WTC11 (cell line): ENCODE measurements around the gene LCN15. TPM values are rescaled to one million over a fixed set of nuclear protein-coding genes. Genes with fewer than 3 reads are reported as not detected.
A peak's percentile ranks its signal among the peaks of the same experiment; 100 is the strongest.

Experiments
- ATF1 ChIP-seq: sonication (generic); formaldehyde crosslinking; IDR thresholded peaks from 2 replicates; pipeline ENCODE4 v1.8.1; 2023; ENCODE audit warnings: mild to moderate bottlenecking, moderate library complexity, missing genetic modification reagents
- ATF2 ChIP-seq: sonication (generic); formaldehyde crosslinking; IDR thresholded peaks from 2 replicates; pipeline ENCODE4 v1.8.1; 2022; ENCODE audit warnings: low read depth, missing genetic modification reagents, borderline replicate concordance
- CBFB ChIP-seq: sonication (generic); formaldehyde crosslinking; IDR thresholded peaks from 2 replicates; pipeline ENCODE4 v1.8.1; 2022; ENCODE audit warnings: mild to moderate bottlenecking, low read depth, missing genetic modification reagents
- E2F4 ChIP-seq: sonication (generic); formaldehyde crosslinking; IDR thresholded peaks from 2 replicates; pipeline ENCODE4 v1.8.1; 2022; ENCODE audit warnings: low read depth, mild to moderate bottlenecking, moderate library complexity, missing genetic modification reagents, borderline replicate concordance
- E2F5 ChIP-seq: sonication (generic); formaldehyde crosslinking; IDR thresholded peaks from 2 replicates; pipeline ENCODE4 v1.8.1; 2022; ENCODE audit warnings: mild to moderate bottlenecking, moderate library complexity, missing genetic modification reagents
- ETV6 ChIP-seq: sonication (generic); formaldehyde crosslinking; IDR thresholded peaks from 2 replicates; pipeline ENCODE4 v1.8.1; 2022; ENCODE audit warnings: mild to moderate bottlenecking, missing genetic modification reagents
- FOXJ3 ChIP-seq: sonication (generic); formaldehyde crosslinking; IDR thresholded peaks from 2 replicates; pipeline ENCODE4 v1.9.0; 2021; ENCODE audit warnings: missing genetic modification reagents, mild to moderate bottlenecking, borderline replicate concordance
- FOXP1 ChIP-seq: sonication (generic); formaldehyde crosslinking; IDR thresholded peaks from 2 replicates; pipeline ENCODE4 v1.8.0; 2022; ENCODE audit warnings: missing genetic modification reagents, mild to moderate bottlenecking, moderate library complexity, borderline replicate concordance
- FOXP4 ChIP-seq: sonication (generic); formaldehyde crosslinking; IDR thresholded peaks from 2 replicates; pipeline ENCODE4 v1.8.0; 2022; ENCODE audit warnings: mild to moderate bottlenecking, missing genetic modification reagents
- GABPB1 ChIP-seq: sonication (generic); formaldehyde crosslinking; IDR thresholded peaks from 2 replicates; pipeline ENCODE4 v1.8.1; 2023; ENCODE audit warnings: mild to moderate bottlenecking, missing genetic modification reagents
- HMGXB4 ChIP-seq: sonication (generic); formaldehyde crosslinking; IDR thresholded peaks from 2 replicates; pipeline ENCODE4 v1.8.1; 2023; ENCODE audit warnings: mild to moderate bottlenecking, moderate library complexity, missing genetic modification reagents
- JUN ChIP-seq: sonication (generic); formaldehyde crosslinking; IDR thresholded peaks from 2 replicates; pipeline ENCODE4 v1.8.0; 2023; ENCODE audit warnings: mild to moderate bottlenecking, missing genetic modification reagents
- MAX ChIP-seq: sonication (generic); formaldehyde crosslinking; IDR thresholded peaks from 2 replicates; pipeline ENCODE4 v1.8.0; 2022; ENCODE audit warnings: mild to moderate bottlenecking, missing genetic modification reagents
- NR3C1 ChIP-seq: sonication (generic); formaldehyde crosslinking; conservative IDR thresholded peaks from 2 replicates; pipeline ENCODE4 v1.8.1; 2023; ENCODE audit warnings: low read depth, mild to moderate bottlenecking, missing genetic modification reagents
- RORB ChIP-seq: fragments of 250-450 bp; sonication (Bioruptor Pico); IDR thresholded peaks from 2 replicates; pipeline ENCODE4 v1.9.0; 2021; ENCODE audit warnings: mild to moderate bottlenecking
- SMAD3 ChIP-seq: sonication (generic); formaldehyde crosslinking; IDR thresholded peaks from 2 replicates; pipeline ENCODE4 v1.8.0; 2022; ENCODE audit warnings: missing genetic modification reagents, mild to moderate bottlenecking, borderline replicate concordance
- SP1 ChIP-seq: sonication (generic); formaldehyde crosslinking; conservative IDR thresholded peaks from 2 replicates; pipeline ENCODE4 v1.8.1; 2022; ENCODE audit warnings: missing genetic modification reagents
- STAT6 ChIP-seq: sonication (generic); formaldehyde crosslinking; conservative IDR thresholded peaks from 2 replicates; pipeline ENCODE4 v1.8.1; 2023; ENCODE audit warnings: mild to moderate bottlenecking, low read depth, missing genetic modification reagents, moderate library complexity
- TEAD1 ChIP-seq: sonication (generic); formaldehyde crosslinking; IDR thresholded peaks from 2 replicates; pipeline ENCODE4 v1.8.0; 2022; ENCODE audit warnings: mild to moderate bottlenecking, missing genetic modification reagents
- TP53 ChIP-seq: sonication (generic); formaldehyde crosslinking; IDR thresholded peaks from 2 replicates; pipeline ENCODE4 v1.8.1; 2023; ENCODE audit warnings: mild to moderate bottlenecking, missing genetic modification reagents
- ZBTB21 ChIP-seq: sonication (generic); formaldehyde crosslinking; IDR thresholded peaks from 2 replicates; pipeline ENCODE4 v1.8.1; 2023; ENCODE audit warnings: mild to moderate bottlenecking, missing genetic modification reagents, borderline replicate concordance
- ZNF416 ChIP-seq: fragments of 250-450 bp; sonication (Bioruptor Pico); IDR thresholded peaks from 2 replicates; pipeline ENCODE4 v1.9.0; 2021; ENCODE audit warnings: mild to moderate bottlenecking, inconsistent platforms
- ZNF512 ChIP-seq: sonication (generic); formaldehyde crosslinking; IDR thresholded peaks from 2 replicates; pipeline ENCODE4 v1.8.1; 2022; ENCODE audit warnings: missing genetic modification reagents, borderline replicate concordance
- ZSCAN18 ChIP-seq: fragments of 250-450 bp; sonication (Bioruptor Pico); IDR thresholded peaks from 2 replicates; pipeline ENCODE4 v2.1.2; 2022; ENCODE audit warnings: mild to moderate bottlenecking, moderate library complexity
- total RNA-seq: library from RNA; stranded (reverse); gene quantifications from 3 replicates; pipeline ENCODE4 v1.2.3, GENCODE V29; 2021

The LCN15 gene
- total RNA-seq, 1 experiment from 2014 or later, result 0.52 TPM

- TF ChIP-seq FOXP1 (CRISPR knock-in tag) (peak; percentile 78), JUN (CRISPR knock-in tag) (peak; percentile 63), GABPB1 (CRISPR knock-in tag) (peak; percentile 71; the same call in 1 of the 2 replicates), TEAD1 (CRISPR knock-in tag) (peak; percentile 83), NR3C1 (CRISPR knock-in tag) (no peak), ATF2 (CRISPR knock-in tag) (no peak), MAX (CRISPR knock-in tag) (peak; percentile 92), ZNF416 (CRISPR knock-in tag) (peak; percentile 22; the same call in 1 of the 2 replicates), CBFB (CRISPR knock-in tag) (peak; percentile 95; the same call in 1 of the 2 replicates), HMGXB4 (CRISPR knock-in tag) (peak; percentile 79), STAT6 (no peak), ZNF512 (CRISPR knock-in tag) (no peak), FOXP4 (no peak), ZSCAN18 (CRISPR knock-in tag) (peak; percentile 14; the same call in 1 of the 2 replicates), E2F4 (CRISPR knock-in tag) (0 out of 2 replicates have a peak, but pooled peaks have one; percentile 53), E2F5 (CRISPR knock-in tag) (peak; percentile 19; the same call in 1 of the 2 replicates), FOXJ3 (CRISPR knock-in tag) (no peak), SMAD3 (CRISPR knock-in tag) (peak; percentile 69; the same call in 1 of the 2 replicates), SP1 (CRISPR knock-in tag) (peak; percentile 96), ZBTB21 (0 out of 2 replicates have a peak, but pooled peaks have one; percentile 50), ETV6 (peak; percentile 70), RORB (CRISPR knock-in tag) (peak; percentile 86; the same call in 1 of the 2 replicates), TP53 (CRISPR knock-in tag) (no peak), ATF1 (CRISPR knock-in tag) (0 out of 2 replicates have a peak, but pooled peaks have one; percentile 19)
Measured at GRCh38 chr9:136728080-136728547, 36.2 kb downstream of the LCN15 start (continued).
